Ishikawa (cell line): Measurements from ENCODE around the gene DMRTB1.

ENCODE experiments used
- CEBPB ChIP-seq: IDR thresholded peaks from 2 replicates; pipeline ENCODE4 v1.6.1; 2012
- CREB1 ChIP-seq: IDR thresholded peaks from 2 replicates; pipeline ENCODE4 v1.6.1; 2012; ENCODE audit warnings: low read depth
- EGR1 ChIP-seq: IDR thresholded peaks from 2 replicates; pipeline ENCODE4 v1.6.1; 2012
- EP300 ChIP-seq: IDR thresholded peaks from 2 replicates; pipeline ENCODE4 v1.6.1; 2012; ENCODE audit warnings: borderline replicate concordance
- FOXM1 ChIP-seq: IDR thresholded peaks from 2 replicates; pipeline ENCODE4 v1.6.1; 2012; ENCODE audit warnings: low read depth, borderline replicate concordance
- NFIC ChIP-seq: IDR thresholded peaks from 2 replicates; pipeline ENCODE4 v1.6.1; 2012
- RAD21 ChIP-seq: IDR thresholded peaks from 2 replicates; pipeline ENCODE4 v1.6.1; 2012; ENCODE audit warnings: low read depth
- TAF1 ChIP-seq: IDR thresholded peaks from 2 replicates; pipeline ENCODE4 v1.6.1; 2012; ENCODE audit warnings: low read depth, mild to moderate bottlenecking
- TCF12 ChIP-seq: IDR thresholded peaks from 2 replicates; pipeline ENCODE4 v1.6.1; 2012; ENCODE audit warnings: low read depth
- TEAD4 ChIP-seq: IDR thresholded peaks from 2 replicates; pipeline ENCODE4 v1.6.1; 2012
- YY1 ChIP-seq: IDR thresholded peaks from 2 replicates; pipeline ENCODE4 v1.6.1; 2012; ENCODE audit warnings: low read depth
- ZBTB7A ChIP-seq: IDR thresholded peaks from 2 replicates; pipeline ENCODE4 v1.6.1; 2012; ENCODE audit warnings: low read depth
- TF ChIP-seq, protein P1 (sequence below): IDR thresholded peaks from 2 replicates; pipeline ENCODE4 v1.6.1; 2012
- TF ChIP-seq, protein P2 (sequence below): IDR thresholded peaks from 2 replicates; pipeline ENCODE4 v1.6.1; 2012
- TF ChIP-seq, protein P3 (sequence below): IDR thresholded peaks from 2 replicates; pipeline ENCODE4 v1.6.1; 2012; ENCODE audit warnings: low read depth, mild to moderate bottlenecking

DMRTB1 gene

DNA sequence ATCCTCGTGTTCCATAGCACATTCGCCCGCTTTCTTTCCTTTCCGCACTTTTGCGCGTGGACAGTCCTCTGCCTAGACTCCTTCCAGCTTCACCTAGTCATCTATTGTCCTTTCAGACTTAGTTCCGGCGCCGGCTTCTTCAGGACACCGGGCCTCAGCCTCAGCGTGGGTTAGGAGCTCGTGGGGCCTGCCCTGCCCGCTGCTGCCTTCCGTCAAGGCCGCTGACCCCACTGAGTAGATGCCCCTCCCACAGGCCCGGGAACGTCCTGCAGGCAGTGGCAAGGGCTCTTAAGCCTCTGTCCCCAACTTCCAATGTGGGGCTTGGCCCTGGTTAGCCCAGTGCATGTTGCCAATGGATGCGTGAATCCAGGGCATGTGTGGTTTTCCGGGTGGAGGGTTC lies 11.4 kb downstream of the DMRTB1 start:
- TF ChIP-seq, protein P1, sequence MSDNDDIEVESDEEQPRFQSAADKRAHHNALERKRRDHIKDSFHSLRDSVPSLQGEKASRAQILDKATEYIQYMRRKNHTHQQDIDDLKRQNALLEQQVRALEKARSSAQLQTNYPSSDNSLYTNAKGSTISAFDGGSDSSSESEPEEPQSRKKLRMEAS: no peak

DNA sequence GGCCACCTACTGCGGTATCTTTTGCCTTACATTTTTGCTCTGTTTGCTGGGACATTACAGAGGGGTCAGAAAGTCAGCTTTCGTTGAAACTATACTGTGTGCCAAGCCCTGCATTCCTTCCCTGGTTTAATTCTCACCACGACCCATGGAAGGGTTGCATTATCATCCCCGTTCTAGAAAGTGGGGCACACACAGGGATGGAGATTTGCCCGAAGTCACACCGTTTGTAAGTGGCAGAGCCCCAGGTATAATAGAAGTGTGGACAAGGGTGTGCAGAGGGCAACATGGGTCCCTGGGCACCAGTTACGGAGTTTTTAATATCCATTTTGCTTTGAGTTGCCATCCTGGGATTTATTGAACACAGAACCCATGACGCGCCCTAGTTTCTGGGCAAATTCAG lies 11.8 kb downstream of the DMRTB1 start:
- TF ChIP-seq EP300 (no peak), CREB1 (no peak), TEAD4 (no peak), YY1 (no peak), RAD21 (no peak), TCF12 (no peak), EGR1 (no peak), TAF1 (no peak), CEBPB (no peak), FOXM1 (no peak), ZBTB7A (no peak), NFIC (no peak)
- TF ChIP-seq, protein P1: no peak
- TF ChIP-seq, protein P2, sequence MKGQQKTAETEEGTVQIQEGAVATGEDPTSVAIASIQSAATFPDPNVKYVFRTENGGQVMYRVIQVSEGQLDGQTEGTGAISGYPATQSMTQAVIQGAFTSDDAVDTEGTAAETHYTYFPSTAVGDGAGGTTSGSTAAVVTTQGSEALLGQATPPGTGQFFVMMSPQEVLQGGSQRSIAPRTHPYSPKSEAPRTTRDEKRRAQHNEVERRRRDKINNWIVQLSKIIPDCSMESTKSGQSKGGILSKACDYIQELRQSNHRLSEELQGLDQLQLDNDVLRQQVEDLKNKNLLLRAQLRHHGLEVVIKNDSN: no peak
- TF ChIP-seq, protein P3, sequence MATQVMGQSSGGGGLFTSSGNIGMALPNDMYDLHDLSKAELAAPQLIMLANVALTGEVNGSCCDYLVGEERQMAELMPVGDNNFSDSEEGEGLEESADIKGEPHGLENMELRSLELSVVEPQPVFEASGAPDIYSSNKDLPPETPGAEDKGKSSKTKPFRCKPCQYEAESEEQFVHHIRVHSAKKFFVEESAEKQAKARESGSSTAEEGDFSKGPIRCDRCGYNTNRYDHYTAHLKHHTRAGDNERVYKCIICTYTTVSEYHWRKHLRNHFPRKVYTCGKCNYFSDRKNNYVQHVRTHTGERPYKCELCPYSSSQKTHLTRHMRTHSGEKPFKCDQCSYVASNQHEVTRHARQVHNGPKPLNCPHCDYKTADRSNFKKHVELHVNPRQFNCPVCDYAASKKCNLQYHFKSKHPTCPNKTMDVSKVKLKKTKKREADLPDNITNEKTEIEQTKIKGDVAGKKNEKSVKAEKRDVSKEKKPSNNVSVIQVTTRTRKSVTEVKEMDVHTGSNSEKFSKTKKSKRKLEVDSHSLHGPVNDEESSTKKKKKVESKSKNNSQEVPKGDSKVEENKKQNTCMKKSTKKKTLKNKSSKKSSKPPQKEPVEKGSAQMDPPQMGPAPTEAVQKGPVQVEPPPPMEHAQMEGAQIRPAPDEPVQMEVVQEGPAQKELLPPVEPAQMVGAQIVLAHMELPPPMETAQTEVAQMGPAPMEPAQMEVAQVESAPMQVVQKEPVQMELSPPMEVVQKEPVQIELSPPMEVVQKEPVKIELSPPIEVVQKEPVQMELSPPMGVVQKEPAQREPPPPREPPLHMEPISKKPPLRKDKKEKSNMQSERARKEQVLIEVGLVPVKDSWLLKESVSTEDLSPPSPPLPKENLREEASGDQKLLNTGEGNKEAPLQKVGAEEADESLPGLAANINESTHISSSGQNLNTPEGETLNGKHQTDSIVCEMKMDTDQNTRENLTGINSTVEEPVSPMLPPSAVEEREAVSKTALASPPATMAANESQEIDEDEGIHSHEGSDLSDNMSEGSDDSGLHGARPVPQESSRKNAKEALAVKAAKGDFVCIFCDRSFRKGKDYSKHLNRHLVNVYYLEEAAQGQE: no peak

DNA sequence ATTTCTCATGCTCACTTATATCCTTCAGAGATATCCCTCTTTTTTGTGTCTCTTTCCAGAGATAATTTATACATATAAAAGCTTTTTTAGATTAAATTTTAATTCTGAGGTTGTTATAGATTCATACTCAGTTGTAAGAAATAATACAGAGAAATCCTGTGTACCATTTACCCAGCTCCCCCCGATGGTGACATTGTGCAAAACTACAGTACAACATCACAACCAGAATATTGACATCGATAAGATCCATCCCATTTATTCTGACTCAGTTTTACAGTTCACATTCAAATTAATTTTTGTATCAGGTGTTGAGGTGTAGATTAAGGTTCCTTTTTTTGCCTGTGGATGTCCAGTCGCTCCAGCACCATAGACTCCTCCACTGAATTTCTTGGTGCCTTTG lies 14.3 kb downstream of the DMRTB1 start:
- TF ChIP-seq TEAD4: no peak
- no peak for TF ChIP-seq CREB1
- no peak for TF ChIP-seq ZBTB7A
- TF ChIP-seq, protein P2: no peak
- TF ChIP-seq TCF12: no peak
- no peak for TF ChIP-seq YY1

DNA sequence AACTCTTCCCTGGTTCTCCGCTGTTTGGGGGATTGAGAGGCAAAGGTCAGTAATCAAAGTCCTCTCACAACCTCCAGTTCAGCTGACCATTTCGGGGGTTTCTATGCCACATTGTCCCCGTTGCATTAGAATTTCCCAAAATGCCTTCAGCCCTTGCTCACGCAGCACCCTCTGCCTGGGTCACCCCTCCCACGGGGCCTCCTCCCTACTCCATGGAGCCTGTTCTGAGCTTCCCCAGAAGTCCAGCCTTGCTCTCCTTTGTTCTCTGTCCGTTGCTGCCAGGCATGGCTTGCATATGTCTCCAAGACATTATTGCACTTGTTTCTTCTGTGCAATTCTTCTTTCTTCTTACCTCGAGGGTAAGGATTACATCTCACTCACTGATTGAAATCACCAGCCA lies 16.5 kb downstream of the DMRTB1 start:
- no peak for TF ChIP-seq RAD21
- TF ChIP-seq, protein P2: no peak
- TF ChIP-seq ZBTB7A: no peak
- TF ChIP-seq TCF12: no peak
- TF ChIP-seq CEBPB: no peak
- TF ChIP-seq, protein P3: no peak
- no peak for TF ChIP-seq NFIC
- TF ChIP-seq TAF1: no peak

DNA sequence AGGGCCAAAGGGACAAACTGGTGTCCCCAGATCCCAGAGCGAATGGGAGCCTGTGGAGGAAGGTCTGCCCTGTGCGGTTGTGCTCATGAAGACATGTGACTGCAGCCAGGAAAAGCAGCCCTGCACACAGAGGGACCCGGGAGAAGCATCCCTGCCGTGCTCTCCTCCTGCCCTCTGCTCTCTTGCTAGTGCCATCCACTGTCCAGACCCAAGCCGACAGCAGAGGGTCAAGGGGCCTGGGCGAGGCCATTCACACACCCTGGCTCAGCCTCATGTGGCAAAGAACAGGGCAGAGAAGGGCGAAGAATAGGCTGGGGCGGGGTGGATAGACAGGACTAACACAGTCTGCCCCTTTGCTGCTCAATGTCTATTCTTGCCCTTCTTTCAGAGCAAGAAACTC lies 17.4 kb downstream of the DMRTB1 start:
- TF ChIP-seq ZBTB7A (no peak), EGR1 (no peak), TEAD4 (no peak), CEBPB (no peak), YY1 (no peak), EP300 (no peak)
- TF ChIP-seq, protein P1: no peak

DNA sequence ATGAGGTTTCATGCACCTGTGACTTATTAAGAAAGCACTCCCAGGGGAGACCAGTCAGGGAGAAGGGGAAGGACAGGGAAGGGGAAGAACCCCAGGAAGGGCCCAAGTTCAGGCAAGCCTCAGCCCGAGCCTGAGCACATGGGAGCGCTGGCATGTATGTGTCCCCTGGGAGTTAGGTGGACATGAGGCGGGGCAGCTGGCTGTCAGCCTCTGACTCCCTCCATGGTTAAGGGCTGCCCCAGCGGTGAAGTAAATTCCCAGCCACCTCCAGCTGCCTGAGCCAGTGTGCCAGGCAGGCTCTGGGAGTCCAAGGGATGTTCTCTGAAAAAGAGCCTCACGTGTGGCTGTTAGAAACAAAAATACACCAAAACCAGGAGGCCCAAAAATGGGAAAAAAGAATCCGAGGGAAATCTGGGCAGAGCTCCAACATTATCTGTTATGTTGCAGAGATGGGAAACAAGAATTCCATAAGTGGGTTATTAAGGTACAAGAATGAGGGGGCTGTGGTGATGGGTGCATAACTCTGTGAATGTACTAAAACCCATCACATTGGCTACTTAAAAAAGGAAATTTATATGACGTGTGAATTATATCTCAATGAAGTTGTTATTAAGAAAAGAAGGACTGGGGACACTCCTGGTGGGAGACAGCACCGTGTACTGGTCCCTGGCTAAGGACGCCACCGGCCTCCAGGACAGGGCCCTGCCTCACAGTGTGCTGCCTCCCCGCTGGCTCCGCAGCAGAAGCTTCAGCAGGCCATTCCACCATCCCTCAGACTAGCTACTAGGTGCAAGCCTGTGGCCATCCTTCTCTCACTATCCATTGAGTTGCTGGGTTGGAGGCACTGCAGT lies 18.7 kb downstream of the DMRTB1 start:
- TF ChIP-seq FOXM1 (no peak), EGR1 (no peak), NFIC (no peak), RAD21 (no peak), TCF12 (no peak), CREB1 (no peak), ZBTB7A (no peak), CEBPB (no peak), TEAD4 (no peak), TAF1 (no peak), EP300 (no peak)
- TF ChIP-seq, protein P3: no peak
- TF ChIP-seq, protein P1: no peak
